ENCODE results near the gene GALNT18. TPM values are rescaled to one million over a fixed set of nuclear protein-coding genes. Genes with fewer than 3 reads are reported as not detected.

The GALNT18 gene
- total and polyA plus RNA-seq, 2 experiments from 2014 or later: 4.3 to 10.8 TPM

DNA sequence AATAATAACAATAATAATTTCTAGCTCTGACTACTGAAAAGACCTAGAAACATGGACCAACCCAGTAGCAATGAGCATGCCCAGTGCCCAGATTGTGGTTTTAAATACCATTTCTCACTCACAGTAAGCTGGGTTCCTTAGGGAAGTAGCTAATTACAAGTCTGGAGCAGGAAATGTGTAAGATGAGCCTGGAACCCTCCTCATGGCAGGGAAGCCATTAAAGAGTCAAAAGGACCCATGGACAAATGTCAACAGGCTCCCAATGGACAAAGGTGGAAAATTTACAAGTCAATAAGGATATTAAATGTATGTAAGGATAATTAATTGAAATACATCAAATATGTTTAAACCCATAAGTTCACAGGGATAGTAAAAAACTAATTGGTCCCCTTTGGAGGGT, 258.1 kb downstream of the GALNT18 start:
- no peak overlapping the region for H2AFZ ChIP-seq
- Mint-ChIP-seq H3K4me1 (peaks cover 28% of the 10 kb centered on the region), H3K9me3 (peaks cover 2% of the 10 kb centered on the region; the same call in 2 of the 3 replicates), H3K27ac (no peak overlapping the region), H3K27me3 (ENCODE audit: insufficient read depth, low read depth, poor library complexity) (peaks cover 2% of the 10 kb centered on the region), H3K36me3 (ENCODE audit: low read depth) (peaks cover 12% of the 10 kb centered on the region; the same call in 2 of the 3 replicates), H3K4me3 (no peak overlapping the region)
- no peaks in the 10 kb centered on the region for H3K79me2 ChIP-seq (replicated peaks; ENCODE audit: insufficient read depth)
- no peak overlapping the region for H3K4me2 ChIP-seq
- no peak overlapping the region for H3K4me3 ChIP-seq
- no peaks in the 10 kb centered on the region for H3K36me3 ChIP-seq (ENCODE audit: insufficient read depth)
- no peaks in the 10 kb centered on the region for H3F3A ChIP-seq (replicated peaks; ENCODE audit: low read depth)
- no peak overlapping the region for H3K27ac ChIP-seq (ENCODE audit: low read depth)
- no peaks in the 10 kb centered on the region for H3K9me2 ChIP-seq (ENCODE audit: insufficient read depth)
- DNase-seq (ENCODE audit: low spot score): peak; percentile 38
- no peaks in the 10 kb centered on the region; the same call in 1 of the 2 replicates for H3K4me1 ChIP-seq (ENCODE audit: insufficient read depth)
- peak; percentile 58 for ATAC-seq
- H3K27me3 ChIP-seq (ENCODE audit: insufficient read depth): no peaks in the 10 kb centered on the region
- H4K20me1 ChIP-seq (replicated peaks; ENCODE audit: insufficient read depth): no peaks in the 10 kb centered on the region
- TF ChIP-seq STAT1 (IDR thresholded peaks at IDR 0.05; ENCODE audit: unreplicated experiment): no peak
- TF ChIP-seq, protein P1, sequence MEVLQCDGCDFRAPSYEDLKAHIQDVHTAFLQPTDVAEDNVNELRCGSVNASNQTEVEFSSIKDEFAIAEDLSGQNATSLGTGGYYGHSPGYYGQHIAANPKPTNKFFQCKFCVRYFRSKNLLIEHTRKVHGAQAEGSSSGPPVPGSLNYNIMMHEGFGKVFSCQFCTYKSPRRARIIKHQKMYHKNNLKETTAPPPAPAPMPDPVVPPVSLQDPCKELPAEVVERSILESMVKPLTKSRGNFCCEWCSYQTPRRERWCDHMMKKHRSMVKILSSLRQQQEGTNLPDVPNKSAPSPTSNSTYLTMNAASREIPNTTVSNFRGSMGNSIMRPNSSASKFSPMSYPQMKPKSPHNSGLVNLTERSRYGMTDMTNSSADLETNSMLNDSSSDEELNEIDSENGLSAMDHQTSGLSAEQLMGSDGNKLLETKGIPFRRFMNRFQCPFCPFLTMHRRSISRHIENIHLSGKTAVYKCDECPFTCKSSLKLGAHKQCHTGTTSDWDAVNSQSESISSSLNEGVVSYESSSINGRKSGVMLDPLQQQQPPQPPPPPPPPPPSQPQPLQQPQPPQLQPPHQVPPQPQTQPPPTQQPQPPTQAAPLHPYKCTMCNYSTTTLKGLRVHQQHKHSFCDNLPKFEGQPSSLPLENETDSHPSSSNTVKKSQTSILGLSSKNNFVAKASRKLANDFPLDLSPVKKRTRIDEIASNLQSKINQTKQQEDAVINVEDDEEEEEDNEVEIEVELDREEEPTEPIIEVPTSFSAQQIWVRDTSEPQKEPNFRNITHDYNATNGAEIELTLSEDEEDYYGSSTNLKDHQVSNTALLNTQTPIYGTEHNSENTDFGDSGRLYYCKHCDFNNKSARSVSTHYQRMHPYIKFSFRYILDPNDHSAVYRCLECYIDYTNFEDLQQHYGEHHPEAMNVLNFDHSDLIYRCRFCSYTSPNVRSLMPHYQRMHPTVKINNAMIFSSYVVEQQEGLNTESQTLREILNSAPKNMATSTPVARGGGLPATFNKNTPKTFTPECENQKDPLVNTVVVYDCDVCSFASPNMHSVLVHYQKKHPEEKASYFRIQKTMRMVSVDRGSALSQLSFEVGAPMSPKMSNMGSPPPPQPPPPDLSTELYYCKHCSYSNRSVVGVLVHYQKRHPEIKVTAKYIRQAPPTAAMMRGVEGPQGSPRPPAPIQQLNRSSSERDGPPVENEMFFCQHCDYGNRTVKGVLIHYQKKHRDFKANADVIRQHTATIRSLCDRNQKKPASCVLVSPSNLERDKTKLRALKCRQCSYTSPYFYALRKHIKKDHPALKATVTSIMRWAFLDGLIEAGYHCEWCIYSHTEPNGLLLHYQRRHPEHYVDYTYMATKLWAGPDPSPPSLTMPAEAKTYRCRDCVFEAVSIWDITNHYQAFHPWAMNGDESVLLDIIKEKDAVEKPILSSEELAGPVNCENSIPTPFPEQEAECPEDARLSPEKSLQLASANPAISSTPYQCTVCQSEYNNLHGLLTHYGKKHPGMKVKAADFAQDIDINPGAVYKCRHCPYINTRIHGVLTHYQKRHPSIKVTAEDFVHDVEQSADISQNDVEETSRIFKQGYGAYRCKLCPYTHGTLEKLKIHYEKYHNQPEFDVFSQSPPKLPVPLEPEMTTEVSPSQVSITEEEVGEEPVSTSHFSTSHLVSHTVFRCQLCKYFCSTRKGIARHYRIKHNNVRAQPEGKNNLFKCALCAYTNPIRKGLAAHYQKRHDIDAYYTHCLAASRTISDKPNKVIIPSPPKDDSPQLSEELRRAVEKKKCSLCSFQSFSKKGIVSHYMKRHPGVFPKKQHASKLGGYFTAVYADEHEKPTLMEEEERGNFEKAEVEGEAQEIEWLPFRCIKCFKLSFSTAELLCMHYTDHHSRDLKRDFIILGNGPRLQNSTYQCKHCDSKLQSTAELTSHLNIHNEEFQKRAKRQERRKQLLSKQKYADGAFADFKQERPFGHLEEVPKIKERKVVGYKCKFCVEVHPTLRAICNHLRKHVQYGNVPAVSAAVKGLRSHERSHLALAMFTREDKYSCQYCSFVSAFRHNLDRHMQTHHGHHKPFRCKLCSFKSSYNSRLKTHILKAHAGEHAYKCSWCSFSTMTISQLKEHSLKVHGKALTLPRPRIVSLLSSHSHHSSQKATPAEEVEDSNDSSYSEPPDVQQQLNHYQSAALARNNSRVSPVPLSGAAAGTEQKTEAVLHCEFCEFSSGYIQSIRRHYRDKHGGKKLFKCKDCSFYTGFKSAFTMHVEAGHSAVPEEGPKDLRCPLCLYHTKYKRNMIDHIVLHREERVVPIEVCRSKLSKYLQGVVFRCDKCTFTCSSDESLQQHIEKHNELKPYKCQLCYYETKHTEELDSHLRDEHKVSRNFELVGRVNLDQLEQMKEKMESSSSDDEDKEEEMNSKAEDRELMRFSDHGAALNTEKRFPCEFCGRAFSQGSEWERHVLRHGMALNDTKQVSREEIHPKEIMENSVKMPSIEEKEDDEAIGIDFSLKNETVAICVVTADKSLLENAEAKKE (CRISPR knock-in tag; IDR thresholded peaks at IDR 0.05): peak; percentile 74
- TF ChIP-seq NANOG (IDR thresholded peaks at IDR 0.05; ENCODE audit: borderline replicate concordance): peak; percentile 90

DNA sequence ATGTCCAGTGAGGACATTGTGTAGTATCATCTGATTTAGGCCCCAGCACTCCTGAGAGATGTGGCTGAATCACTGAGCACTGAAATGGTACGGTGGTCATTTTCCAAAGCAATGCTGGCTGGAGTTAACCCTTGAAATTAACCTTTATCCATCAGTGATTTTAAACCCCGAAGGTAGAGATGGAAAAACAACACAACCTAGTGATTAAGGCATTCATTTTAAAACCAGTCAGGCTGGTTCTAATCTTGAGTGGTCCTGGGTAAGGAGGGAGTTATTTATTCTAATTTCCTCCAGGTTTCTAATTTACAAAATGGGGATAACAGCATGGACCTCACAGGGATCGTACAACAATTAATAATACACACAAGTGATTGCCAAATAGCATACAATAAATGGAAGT, 262.2 kb downstream of the GALNT18 start:
- Histone ChIP-seq H3K4me2 (no peak overlapping the region), H3K27me3 (ENCODE audit: insufficient read depth) (no peaks in the 10 kb centered on the region), H4K20me1 (replicated peaks; ENCODE audit: insufficient read depth) (no peaks in the 10 kb centered on the region), H3K79me2 (replicated peaks; ENCODE audit: insufficient read depth) (no peaks in the 10 kb centered on the region), H3K36me3 (ENCODE audit: insufficient read depth) (no peaks in the 10 kb centered on the region), H3K4me1 (ENCODE audit: insufficient read depth) (no peaks in the 10 kb centered on the region; the same call in 1 of the 2 replicates), H3K9me2 (ENCODE audit: insufficient read depth) (no peaks in the 10 kb centered on the region), H3F3A (replicated peaks; ENCODE audit: low read depth) (no peaks in the 10 kb centered on the region), H2AFZ (no peak overlapping the region), H3K4me3 (no peak overlapping the region), H3K27ac (ENCODE audit: low read depth) (no peak overlapping the region)
- no peak for ATAC-seq
- Mint-ChIP-seq H3K27me3 (ENCODE audit: insufficient read depth, low read depth, poor library complexity) (peaks cover 6% of the 10 kb centered on the region), H3K4me3 (no peak overlapping the region), H3K4me1 (peaks cover 28% of the 10 kb centered on the region), H3K9me3 (no peaks in the 10 kb centered on the region; the same call in 2 of the 3 replicates), H3K27ac (no peak overlapping the region; the same call in 1 of the 2 replicates), H3K36me3 (ENCODE audit: low read depth) (peaks cover 3% of the 10 kb centered on the region; the same call in 1 of the 3 replicates)
- no peak for DNase-seq (ENCODE audit: low spot score)
- TF ChIP-seq JUNB (IDR thresholded peaks at IDR 0.05; ENCODE audit: unreplicated experiment) (no peak), EZH2 (IDR thresholded peaks at IDR 0.05; ENCODE audit: low read depth, unreplicated experiment) (no peak), ZNF331 (CRISPR knock-in tag; IDR thresholded peaks at IDR 0.05; ENCODE audit: low read depth) (no peak), NANOG (IDR thresholded peaks at IDR 0.05; ENCODE audit: borderline replicate concordance) (no peak)
- TF ChIP-seq, protein P2, sequence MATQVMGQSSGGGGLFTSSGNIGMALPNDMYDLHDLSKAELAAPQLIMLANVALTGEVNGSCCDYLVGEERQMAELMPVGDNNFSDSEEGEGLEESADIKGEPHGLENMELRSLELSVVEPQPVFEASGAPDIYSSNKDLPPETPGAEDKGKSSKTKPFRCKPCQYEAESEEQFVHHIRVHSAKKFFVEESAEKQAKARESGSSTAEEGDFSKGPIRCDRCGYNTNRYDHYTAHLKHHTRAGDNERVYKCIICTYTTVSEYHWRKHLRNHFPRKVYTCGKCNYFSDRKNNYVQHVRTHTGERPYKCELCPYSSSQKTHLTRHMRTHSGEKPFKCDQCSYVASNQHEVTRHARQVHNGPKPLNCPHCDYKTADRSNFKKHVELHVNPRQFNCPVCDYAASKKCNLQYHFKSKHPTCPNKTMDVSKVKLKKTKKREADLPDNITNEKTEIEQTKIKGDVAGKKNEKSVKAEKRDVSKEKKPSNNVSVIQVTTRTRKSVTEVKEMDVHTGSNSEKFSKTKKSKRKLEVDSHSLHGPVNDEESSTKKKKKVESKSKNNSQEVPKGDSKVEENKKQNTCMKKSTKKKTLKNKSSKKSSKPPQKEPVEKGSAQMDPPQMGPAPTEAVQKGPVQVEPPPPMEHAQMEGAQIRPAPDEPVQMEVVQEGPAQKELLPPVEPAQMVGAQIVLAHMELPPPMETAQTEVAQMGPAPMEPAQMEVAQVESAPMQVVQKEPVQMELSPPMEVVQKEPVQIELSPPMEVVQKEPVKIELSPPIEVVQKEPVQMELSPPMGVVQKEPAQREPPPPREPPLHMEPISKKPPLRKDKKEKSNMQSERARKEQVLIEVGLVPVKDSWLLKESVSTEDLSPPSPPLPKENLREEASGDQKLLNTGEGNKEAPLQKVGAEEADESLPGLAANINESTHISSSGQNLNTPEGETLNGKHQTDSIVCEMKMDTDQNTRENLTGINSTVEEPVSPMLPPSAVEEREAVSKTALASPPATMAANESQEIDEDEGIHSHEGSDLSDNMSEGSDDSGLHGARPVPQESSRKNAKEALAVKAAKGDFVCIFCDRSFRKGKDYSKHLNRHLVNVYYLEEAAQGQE (IDR thresholded peaks at IDR 0.05; ENCODE audit: unreplicated experiment): no peak
- TF ChIP-seq, protein P3, sequence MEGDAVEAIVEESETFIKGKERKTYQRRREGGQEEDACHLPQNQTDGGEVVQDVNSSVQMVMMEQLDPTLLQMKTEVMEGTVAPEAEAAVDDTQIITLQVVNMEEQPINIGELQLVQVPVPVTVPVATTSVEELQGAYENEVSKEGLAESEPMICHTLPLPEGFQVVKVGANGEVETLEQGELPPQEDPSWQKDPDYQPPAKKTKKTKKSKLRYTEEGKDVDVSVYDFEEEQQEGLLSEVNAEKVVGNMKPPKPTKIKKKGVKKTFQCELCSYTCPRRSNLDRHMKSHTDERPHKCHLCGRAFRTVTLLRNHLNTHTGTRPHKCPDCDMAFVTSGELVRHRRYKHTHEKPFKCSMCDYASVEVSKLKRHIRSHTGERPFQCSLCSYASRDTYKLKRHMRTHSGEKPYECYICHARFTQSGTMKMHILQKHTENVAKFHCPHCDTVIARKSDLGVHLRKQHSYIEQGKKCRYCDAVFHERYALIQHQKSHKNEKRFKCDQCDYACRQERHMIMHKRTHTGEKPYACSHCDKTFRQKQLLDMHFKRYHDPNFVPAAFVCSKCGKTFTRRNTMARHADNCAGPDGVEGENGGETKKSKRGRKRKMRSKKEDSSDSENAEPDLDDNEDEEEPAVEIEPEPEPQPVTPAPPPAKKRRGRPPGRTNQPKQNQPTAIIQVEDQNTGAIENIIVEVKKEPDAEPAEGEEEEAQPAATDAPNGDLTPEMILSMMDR (conservative IDR thresholded peaks at IDR 0.05; ENCODE audit: low read depth in 2 of 2): no peak
